GM12801 (cell line): ENCODE data around the gene RHOT1.

Experiments used
- TF ChIP-seq, protein P1 (sequence below): IDR thresholded peaks from one replicate; pipeline ENCODE4 v1.5.1; 2011; ENCODE audit warnings: control low read depth; ENCODE audit not compliant: insufficient read length; ENCODE audit errors: extremely low read depth

RHOT1 gene

DNA sequence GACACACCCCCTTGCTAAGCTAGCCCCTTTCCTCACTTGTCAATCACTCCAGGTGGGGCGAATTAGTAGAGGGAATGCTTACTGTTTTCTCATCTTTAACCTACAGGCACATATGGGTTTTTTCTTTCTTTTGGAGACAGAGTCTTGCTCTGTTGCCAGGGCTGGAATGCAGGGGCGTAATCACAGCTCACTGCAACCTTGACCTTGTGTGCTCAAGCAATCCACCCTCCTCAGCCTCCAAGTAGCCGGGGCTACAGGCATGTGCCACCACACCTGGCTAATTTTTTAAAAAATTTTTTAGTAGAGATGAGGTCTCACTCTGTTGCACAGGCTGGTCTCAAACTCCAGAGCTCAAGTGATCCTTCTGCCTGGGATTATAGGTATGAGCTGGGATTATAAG is 84.6 kb downstream of the RHOT1 start:
- TF ChIP-seq, protein P1, sequence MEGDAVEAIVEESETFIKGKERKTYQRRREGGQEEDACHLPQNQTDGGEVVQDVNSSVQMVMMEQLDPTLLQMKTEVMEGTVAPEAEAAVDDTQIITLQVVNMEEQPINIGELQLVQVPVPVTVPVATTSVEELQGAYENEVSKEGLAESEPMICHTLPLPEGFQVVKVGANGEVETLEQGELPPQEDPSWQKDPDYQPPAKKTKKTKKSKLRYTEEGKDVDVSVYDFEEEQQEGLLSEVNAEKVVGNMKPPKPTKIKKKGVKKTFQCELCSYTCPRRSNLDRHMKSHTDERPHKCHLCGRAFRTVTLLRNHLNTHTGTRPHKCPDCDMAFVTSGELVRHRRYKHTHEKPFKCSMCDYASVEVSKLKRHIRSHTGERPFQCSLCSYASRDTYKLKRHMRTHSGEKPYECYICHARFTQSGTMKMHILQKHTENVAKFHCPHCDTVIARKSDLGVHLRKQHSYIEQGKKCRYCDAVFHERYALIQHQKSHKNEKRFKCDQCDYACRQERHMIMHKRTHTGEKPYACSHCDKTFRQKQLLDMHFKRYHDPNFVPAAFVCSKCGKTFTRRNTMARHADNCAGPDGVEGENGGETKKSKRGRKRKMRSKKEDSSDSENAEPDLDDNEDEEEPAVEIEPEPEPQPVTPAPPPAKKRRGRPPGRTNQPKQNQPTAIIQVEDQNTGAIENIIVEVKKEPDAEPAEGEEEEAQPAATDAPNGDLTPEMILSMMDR = no peak

DNA sequence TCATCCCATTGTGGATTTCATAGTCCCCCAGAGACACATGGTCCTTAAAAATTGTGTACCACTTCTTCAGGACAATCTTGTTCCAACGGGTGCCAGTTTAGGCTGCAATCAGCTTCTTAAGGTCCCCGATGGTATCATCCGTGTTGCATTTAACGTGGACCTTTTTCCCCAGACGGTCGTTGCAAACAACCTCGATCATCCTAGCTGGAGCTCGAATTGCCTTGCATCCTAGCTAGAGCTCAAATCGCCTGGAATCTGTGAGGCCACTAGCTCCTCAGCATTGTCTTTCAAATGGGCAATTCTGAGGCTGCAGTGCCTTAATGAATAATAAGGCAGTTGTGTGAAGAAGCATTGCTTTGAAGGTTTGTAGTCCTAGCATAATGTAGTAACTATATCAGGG is 85.6 kb downstream of the RHOT1 start:
- TF ChIP-seq, protein P1 = no peak

GRCh38 chr17:32235588-32235987 is 93.3 kb downstream of the RHOT1 start:
- TF ChIP-seq, protein P1 = no peak

GRCh38 chr17:32239456-32239855 is 97.2 kb downstream of the RHOT1 start:
- TF ChIP-seq, protein P1 = no peak

GRCh38 chr17:32240750-32241149 is 98.4 kb downstream of the RHOT1 start:
- TF ChIP-seq, protein P1 = no peak

- TF ChIP-seq, protein P1 = no peak
These were observed 99.3 kb downstream of the RHOT1 start for GRCh38 chr17:32241640-32242039.

- TF ChIP-seq, protein P1 = no peak
These were observed 107.2 kb downstream of the RHOT1 start for GRCh38 chr17:32249475-32249874.
